GM12891 (cell line): ENCODE results near the gene AGRN.

Experiments used
- DNase-seq: peaks from one replicate; pipeline ENCODE4 v3.0.0; 2011; ENCODE audit warnings: low spot score; ENCODE audit not compliant: insufficient read length
- FAIRE-seq: peaks from 2 replicates; lab custom pipeline; 2011; peaks lifted over from hg19 to GRCh38; lab: Jason Lieb, UNC
- PAX5 ChIP-seq: IDR thresholded peaks from 2 replicates; pipeline ENCODE4 v1.6.1; 2011; ENCODE audit warnings: low read length, moderate library complexity, mild to moderate bottlenecking; ENCODE audit not compliant: insufficient read depth, severe bottlenecking
- POLR2A ChIP-seq: IDR thresholded peaks from 2 replicates; pipeline ENCODE4 v1.6.1; 2011; ENCODE audit warnings: low read depth, low read length, control low read depth
- POLR2AphosphoS5 ChIP-seq: IDR thresholded peaks from 2 replicates; pipeline ENCODE4 v1.6.1; 2011; ENCODE audit warnings: low read depth, low read length, control low read depth
- POU2F2 ChIP-seq: IDR thresholded peaks from 2 replicates; pipeline ENCODE4 v1.6.1; 2011; ENCODE audit warnings: low read depth, mild to moderate bottlenecking, control low read depth, low read length, moderate library complexity
- SPI1 ChIP-seq: IDR thresholded peaks from 2 replicates; pipeline ENCODE4 v1.6.1; 2011; ENCODE audit warnings: low read depth, low read length, control low read depth
- TAF1 ChIP-seq: IDR thresholded peaks from 2 replicates; pipeline ENCODE4 v1.6.1; 2011; ENCODE audit warnings: low read depth, low read length, control low read depth

Gene AGRN

DNA sequence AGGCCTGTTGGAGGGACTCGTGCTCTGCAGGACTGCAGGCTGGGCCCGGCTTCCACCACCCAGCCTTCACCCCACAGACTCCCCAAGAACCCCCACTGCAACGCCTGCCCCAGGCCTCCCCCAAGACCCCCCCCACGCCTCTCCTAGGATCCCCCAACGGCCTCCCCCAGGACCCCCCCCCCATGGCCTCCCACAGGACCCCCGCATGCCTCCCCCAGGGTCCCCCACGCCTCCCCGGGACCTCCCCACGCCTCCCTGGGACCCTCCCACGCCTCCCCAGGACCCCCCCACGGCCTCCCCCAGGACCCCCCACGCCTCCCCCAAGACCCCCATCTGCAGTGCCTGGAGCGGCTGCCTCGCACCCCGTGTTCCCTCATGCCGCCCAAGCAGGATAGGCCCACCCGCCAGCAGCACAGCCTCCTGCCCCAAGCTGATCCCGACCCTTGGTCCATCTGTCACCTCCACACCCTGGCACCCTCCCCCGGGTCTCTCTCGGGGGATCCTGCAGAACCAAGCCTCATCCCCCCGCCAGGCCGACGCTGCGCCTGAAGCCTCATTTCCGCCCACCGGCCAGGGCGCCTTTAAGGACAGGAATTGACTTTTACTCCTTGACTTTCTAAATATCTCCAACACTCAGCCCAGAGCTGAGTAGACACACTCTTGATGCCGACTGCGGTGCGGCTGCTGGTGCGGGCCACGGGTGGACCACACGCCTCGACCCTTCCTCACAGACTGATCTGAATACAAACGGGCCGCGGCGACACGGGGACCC is 68.3 kb downstream of the AGRN start:
- DNase-seq: peak; percentile 27
- FAIRE-seq: no peak
- no peak for TF ChIP-seq TAF1
- TF ChIP-seq SPI1: no peak
- no peak for TF ChIP-seq POU2F2
- no peak for TF ChIP-seq POLR2AphosphoS5
- TF ChIP-seq POLR2A: no peak
- no peak for TF ChIP-seq PAX5

DNA sequence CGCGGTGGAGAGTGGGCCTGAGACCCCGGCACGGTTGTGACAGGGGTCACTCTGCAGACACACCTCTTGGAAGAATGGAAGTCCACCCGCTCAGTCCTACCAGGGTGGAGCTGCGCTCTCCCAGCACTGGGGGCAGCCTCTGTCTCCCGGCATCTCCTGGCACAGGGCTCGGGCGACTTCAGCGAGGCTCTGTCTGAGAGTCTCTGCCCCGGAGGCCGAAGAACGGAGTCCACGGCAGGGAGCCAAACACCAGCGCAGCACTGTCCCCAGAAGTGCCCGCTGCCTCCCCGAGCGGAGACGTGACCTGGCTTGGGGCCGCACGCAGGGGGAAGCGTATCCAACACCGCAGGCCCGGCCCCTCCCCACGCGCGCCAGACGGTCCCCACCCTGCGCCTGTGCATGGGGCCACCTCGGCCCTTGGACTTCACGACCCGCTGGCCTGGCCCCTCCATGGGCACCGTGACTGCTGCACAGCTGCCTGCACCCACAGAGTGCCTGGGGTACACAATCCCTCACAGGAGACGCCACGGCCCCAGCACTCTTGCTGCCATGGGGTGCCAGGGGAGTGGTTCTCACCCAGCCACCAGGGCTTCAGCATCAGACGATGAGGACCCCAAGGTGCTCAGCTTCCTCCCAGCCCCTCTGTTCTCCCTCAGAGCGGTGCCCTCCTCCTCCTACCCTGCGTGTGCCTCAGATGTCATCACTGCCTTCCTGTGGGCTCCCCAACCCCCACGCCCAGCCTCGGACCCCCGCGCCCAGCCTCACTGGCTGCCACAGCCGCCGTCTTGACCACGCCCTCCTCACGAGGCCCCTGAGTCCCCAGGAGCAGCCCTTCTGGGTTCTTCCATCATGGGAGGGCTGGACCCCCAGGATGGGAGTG is 69.1 kb downstream of the AGRN start:
- DNase-seq (no peak), FAIRE-seq (no peak)
- TF ChIP-seq TAF1: no peak

DNA sequence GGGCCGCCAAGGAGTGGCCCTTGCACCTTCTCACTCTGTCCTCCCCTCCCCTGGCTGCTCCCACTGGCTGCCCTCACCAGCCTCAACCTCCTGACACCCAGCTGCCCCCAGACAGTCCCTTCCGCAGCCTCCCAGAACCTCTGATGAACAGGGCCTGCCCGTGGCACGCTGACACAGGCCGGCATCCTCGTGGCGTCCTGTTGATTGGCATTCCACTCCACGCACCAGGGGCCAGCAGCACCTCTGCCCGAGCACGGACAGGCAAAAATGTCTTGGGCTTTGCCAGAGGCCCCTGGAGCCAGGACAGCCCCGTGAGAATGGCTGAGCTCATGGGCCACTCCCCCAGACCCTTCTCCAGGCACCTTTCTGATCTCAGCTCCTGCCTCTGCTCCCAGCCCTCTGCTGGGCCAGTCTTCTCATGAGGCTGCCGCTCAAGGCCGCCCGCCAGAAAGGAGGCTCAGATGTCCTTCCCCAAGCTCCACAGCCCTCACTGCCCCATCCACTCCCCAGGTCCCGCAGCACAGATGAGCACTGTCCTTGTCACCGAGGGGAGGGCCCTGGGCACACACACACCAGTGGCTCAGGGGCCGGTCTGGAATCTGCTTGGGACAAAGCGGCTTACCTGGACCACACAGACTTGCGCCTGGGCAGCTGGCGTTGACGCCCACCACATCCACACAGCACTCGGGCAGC is 70.0 kb downstream of the AGRN start:
- DNase-seq (no peak), FAIRE-seq (no peak)
- TF ChIP-seq POLR2A: no peak

DNA sequence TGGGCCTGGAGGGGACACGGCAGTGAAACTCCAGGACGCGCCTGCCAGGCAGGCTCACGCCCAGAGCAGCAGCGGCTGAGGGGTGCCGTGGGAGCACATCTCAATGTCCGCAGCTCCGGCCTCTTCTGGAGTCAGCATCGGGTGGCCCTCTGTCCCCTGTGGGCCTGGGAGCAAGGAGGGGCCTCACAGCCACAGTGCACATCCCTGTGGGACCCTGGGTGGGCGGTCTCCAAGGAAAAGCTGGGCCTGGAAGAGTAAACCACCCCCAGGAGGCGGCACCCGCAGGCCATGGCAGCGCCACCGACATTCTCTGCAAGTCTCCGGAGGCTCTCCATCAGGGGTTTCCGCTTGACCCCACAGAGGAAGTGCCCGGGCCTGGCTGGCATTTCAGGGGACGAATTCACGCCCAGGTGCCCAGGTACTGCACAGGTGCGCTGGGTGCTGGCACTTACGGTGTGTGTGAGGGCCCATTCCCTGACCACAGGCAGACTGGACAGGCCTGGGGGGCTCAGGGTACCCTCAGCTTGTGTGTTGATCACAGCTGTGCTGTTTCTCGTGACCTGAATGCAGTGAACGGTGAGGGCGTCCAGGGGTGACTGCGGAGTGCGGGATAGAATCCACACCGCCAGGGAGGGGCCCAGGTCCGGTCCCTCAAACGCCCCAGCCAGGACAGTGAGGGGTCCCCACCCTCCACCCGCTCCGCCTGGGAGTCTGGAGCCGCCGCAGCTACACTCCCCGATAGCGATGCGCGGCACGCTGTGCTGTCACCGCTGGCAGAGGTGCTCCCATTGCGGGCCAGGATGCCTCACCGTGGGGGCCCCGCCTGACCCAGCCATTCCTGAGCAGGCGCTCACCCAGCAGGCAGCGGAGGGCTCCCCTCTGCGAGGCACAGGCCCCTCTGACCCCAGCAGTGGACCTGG is 70.8 kb downstream of the AGRN start:
- TF ChIP-seq TAF1 (no peak), SPI1 (no peak), POLR2AphosphoS5 (no peak), POU2F2 (no peak), PAX5 (no peak), POLR2A (no peak)

DNA sequence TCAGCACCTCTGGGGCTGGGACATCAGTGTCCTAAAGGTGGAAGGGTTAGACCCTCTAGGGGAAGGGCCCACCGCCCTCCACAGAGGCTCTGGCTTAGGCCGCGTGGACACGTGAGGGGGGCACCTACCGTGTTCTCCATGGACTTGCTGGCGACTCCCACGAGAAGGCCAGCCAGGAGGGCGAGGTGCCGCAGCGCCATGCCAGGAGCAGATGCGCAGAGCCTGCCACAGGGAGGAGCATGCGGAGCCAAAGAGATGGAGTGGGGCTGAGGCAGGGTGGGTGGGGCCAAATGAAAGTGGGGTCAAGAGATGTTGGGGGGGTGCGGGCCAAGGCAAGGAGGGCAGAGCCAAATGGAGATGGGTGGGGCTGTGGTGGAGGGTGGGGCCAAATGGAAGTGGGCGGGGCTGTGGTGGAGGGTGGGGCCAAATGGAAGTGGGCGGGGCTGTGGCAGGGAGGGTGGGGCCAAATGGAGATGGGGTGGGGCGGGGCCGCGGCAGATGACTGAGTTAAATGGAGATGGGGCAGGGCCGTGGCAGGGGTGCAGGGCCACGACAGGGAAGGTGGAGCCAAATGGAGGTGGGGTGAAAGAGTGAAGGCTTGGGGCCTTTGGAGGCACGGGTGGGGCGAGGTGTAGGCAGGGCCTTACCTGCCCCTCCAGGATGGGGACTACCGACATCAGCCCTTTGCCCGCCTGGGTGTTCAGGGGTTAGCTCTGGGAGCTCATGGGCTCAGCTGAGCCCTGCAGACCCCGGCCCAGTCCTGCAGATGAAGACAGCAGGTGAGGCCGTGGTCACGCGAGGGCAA is 71.6 kb downstream of the AGRN start:
- no peak for TF ChIP-seq POLR2A
- TF ChIP-seq SPI1: no peak
- TF ChIP-seq TAF1: no peak
- TF ChIP-seq PAX5: no peak
- TF ChIP-seq POU2F2: no peak
- no peak for TF ChIP-seq POLR2AphosphoS5
- FAIRE-seq (no peak), DNase-seq (peak; percentile 41)

More for the DNA sequence above, 70.8 kb downstream of the AGRN start:
- FAIRE-seq: no peak
- DNase-seq: no peak

DNA sequence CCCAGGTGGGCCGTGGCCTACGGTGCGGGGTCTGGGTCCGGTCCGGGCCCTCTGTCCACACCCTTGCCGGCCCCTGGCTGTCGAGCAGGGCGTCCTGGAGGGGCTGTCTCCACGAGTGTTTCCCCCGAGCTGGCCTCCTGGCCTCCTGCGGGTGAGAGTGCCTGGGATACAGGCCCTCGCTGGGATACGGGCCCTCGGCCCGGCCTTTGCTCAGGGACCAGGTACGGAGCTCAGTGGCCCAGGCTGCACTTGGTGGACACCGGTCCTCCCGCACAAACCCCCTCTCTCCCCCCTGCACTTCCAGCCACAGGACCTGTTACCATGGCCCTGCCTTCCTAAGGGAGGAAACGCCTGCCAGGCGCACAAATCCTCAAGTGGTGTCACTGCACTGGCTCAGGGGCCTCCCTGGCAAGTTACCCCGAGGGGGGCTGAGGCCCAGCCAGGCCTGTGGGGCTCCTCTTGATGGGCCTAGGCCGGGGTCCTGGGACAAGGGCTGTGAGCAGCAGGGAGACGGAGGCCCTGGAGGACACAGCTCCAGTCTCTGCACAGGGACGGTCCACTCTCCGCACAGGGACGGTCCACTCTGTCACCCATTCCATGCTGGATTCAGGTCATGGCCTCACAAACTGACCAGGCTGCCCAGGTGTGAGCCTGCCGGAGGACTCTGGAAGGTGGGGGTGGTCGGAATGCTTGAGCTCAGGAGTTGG is 72.4 kb downstream of the AGRN start:
- DNase-seq: no peak
- FAIRE-seq: no peak
- TF ChIP-seq POLR2AphosphoS5: no peak
- TF ChIP-seq SPI1: no peak
- TF ChIP-seq POLR2A: no peak
- no peak for TF ChIP-seq PAX5
- TF ChIP-seq TAF1: no peak
- no peak for TF ChIP-seq POU2F2

DNA sequence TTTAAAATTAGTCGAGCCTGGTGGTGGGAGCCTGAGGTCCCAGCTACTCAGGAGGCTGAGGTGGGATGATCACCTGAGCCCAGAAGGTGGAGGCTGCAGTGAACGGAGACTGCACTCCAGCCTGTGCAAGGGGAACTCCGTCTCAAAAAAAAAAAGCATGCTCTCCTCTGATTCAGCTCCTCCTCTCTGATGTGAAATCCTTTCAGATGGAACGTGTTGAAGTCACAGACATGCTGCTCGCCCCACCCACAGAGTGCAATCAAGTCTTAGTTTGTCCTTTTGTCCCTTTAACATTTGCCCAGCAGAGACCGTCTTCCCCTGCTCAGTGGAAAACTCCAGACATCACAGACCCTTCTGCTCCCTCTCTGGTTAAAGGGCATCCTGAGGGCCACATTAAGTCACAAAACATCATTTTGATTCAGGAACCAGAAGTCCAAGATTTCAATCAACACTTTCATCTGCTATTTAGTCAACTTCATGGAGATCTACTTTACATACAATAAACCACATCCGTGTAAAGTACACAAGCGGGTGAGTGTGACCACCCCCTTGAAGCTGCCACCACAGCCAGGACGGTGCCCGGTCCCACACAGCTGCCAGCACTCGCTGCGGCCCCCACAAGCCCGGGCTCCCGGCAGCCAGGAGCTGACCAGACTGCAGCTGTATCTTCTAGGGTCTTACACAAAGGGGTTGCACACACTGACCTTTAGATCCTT is 73.1 kb downstream of the AGRN start:
- FAIRE-seq (no peak), DNase-seq (peak; percentile 30)

More for the DNA sequence above, 73.1 kb downstream of the AGRN start:
- TF ChIP-seq POU2F2: no peak
- no peak for TF ChIP-seq POLR2A
- TF ChIP-seq PAX5: no peak
- TF ChIP-seq SPI1: no peak
- no peak for TF ChIP-seq TAF1
- no peak for TF ChIP-seq POLR2AphosphoS5
